Right lobe of liver (tissue), 4 donors: Measurements from ENCODE around the gene SLC27A3.

Experiments
- POLR2A ChIP-seq: fragments of 450-650 bp; IDR thresholded peaks from one replicate; pipeline ENCODE4 v1.6.1; 2017; ENCODE audit warnings: antibody characterized with exemption, mild to moderate bottlenecking
- TF ChIP-seq, protein P1 (sequence below), 4 donors: fragments of 200-600 bp in 3 of 4; fragments of 450-650 bp in 1 of 4; IDR thresholded peaks; one replicate each; pipeline versions ENCODE4 v1.5.1 to v1.8.0; 2016 to 2022; ENCODE audit warnings: antibody characterized with exemption in 4 of 4, mild to moderate bottlenecking in 2 of 4
- donor health status: DM: no; HTN: no; CAD: no.
- donor health status: DM: no; HTN: no; CAD: no.
- donor health status: DM: no; HTN: yes; CAD: no.

DNA sequence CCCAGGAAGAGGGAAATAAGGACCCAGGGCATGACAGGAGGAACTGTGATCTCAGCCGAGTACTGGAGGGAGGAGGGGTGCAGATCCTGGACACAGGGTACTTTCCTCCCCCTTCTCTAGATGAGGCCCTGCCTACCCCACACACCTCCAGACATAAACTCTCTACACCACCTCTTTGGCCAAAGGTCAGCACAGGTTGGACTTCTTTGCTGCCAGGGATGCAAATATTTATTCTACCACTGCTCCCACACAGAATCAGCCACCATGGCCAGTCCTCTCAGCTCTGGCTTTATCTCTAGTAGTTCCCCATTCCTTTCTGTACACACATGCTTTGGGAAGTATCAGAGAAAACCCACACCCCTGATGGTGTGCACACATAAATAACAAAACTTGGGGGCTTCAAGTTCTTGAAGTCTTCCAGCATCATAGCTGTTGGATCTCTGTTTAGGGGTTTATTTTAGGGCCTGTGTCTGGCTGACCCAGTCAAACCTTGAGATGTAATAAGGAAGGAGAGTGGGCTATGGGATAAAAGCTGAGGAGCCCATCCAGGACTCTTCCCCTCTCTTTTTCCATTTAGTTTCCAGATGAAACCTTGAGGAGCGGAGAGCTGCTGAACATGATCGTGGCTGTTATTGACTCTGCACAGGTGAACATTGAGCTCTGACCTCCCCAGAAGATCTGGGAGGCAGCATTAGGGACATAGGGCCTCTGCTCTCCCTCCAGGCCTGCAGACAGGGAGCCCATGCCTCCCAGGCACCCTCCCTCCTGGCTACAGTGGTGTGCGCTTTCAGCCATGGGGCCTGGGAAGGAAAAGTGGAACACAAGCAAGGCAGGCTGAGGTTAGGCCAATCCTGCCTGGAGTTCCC, 6.7 kb upstream of the SLC27A3 start:
- TF ChIP-seq POLR2A: no peak
- TF ChIP-seq, protein P1, sequence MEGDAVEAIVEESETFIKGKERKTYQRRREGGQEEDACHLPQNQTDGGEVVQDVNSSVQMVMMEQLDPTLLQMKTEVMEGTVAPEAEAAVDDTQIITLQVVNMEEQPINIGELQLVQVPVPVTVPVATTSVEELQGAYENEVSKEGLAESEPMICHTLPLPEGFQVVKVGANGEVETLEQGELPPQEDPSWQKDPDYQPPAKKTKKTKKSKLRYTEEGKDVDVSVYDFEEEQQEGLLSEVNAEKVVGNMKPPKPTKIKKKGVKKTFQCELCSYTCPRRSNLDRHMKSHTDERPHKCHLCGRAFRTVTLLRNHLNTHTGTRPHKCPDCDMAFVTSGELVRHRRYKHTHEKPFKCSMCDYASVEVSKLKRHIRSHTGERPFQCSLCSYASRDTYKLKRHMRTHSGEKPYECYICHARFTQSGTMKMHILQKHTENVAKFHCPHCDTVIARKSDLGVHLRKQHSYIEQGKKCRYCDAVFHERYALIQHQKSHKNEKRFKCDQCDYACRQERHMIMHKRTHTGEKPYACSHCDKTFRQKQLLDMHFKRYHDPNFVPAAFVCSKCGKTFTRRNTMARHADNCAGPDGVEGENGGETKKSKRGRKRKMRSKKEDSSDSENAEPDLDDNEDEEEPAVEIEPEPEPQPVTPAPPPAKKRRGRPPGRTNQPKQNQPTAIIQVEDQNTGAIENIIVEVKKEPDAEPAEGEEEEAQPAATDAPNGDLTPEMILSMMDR (IDR thresholded peaks at IDR 0.05): no peak
